GM03348 (cell line): Measurements from ENCODE around the gene ABCG4.
"Not testable (repeated sequence)": the region's sequence is repeated elsewhere in the genome, so short reads cannot be mapped to it uniquely, and the experiment has no call there.

Experiments used
- DNase-seq: peaks from one replicate; pipeline ENCODE4 v3.0.0; 2012; ENCODE audit warnings: low spot score

The ABCG4 gene

GRCh38 chr11:119149018-119149785, at the start of gene ABCG4:
Gene ABCG4 (plus strand): TSS chr11:119149052. CDS start chr11:119149966, 914 bp downstream.
- peak; percentile 67 for DNase-seq

- DNase-seq: no peak
Observed at GRCh38 chr11:119099711-119100110, 49.1 kb upstream of the ABCG4 start.

- peak; percentile 52 for DNase-seq
Observed at GRCh38 chr11:119100246-119100970, 48.4 kb upstream of the ABCG4 start.

- no peak for DNase-seq
Observed at GRCh38 chr11:119100994-119101758, 47.7 kb upstream of the ABCG4 start.

- peak; percentile 85 for DNase-seq
Observed at GRCh38 chr11:119101759-119102423, 47.0 kb upstream of the ABCG4 start, which contains the start of gene DPAGT1. Gene DPAGT1 (minus strand): TSS chr11:119101853. CDS start chr11:119101655, 198 bp downstream.

- DNase-seq: not testable (repeated sequence)
Observed at GRCh38 chr11:119103161-119103664, 45.6 kb upstream of the ABCG4 start.

- DNase-seq: no peak
Observed at GRCh38 chr11:119103793-119104192, 45.1 kb upstream of the ABCG4 start.

- DNase-seq: peak; percentile 97
Observed at GRCh38 chr11:119106564-119107537, 42.0 kb upstream of the ABCG4 start, which contains the start of gene C2CD2L. Gene C2CD2L (plus strand): TSS chr11:119107344. CDS start chr11:119107742, 398 bp downstream.

GRCh38 chr11:119107538-119108145, 41.2 kb upstream of the ABCG4 start:
- DNase-seq: peak; percentile 49

- peak; percentile 17 for DNase-seq
Observed at GRCh38 chr11:119108146-119108856, 40.6 kb upstream of the ABCG4 start.

GRCh38 chr11:119108857-119109221, 40.0 kb upstream of the ABCG4 start:
- no peak for DNase-seq

GRCh38 chr11:119109843-119110242, 39.0 kb upstream of the ABCG4 start:
- DNase-seq: no peak

GRCh38 chr11:119110439-119110838, 38.4 kb upstream of the ABCG4 start:
- no peak for DNase-seq

GRCh38 chr11:119111361-119111925, 37.4 kb upstream of the ABCG4 start:
- DNase-seq: no peak

- DNase-seq: no peak
Observed at GRCh38 chr11:119112314-119113020, 36.4 kb upstream of the ABCG4 start.

- DNase-seq: no peak
Observed at GRCh38 chr11:119113716-119114115, 35.1 kb upstream of the ABCG4 start.

- DNase-seq: no peak
Observed at GRCh38 chr11:119114351-119114750, 34.5 kb upstream of the ABCG4 start.
